Measurements from ENCODE around the gene ZNF334. TPM values are rescaled to one million over a fixed set of nuclear protein-coding genes. Genes with fewer than 3 reads are reported as not detected.

Gene ZNF334
- total RNA-seq, result 10 to 100 TPM in 1 of 3 donors, 1 to 10 TPM in 1, under 1 TPM in 1; 0.96 to 18.7 (median 8.2) TPM

GRCh38 chr20:46512943-46513844, at the start of gene ZNF334:
ZNF334 (minus strand) TSS chr20:46513559; CDS start chr20:46512102, 1,457 bp downstream.
- intact Hi-C loops (cut with DNase I; ENCODE audit: low total_unique reads), result no loop called here
- Histone ChIP-seq H3K4me3 (peak within 1 kb of the TSS; percentile 58 to 93 (median 72)), H3K4me1 (no peaks in the 10 kb centered on the region), H3K27ac (peak within 1 kb of the TSS; percentile 74 to 84), H3K27me3 (peaks cover 0 to 10% of the 10 kb centered on the region in 2 donors), H3K9me3 (no peaks in the 10 kb centered on the region), H3K36me3 (no peaks in the 10 kb centered on the region)
- peak; percentile 20 to 61 for DNase-seq (ENCODE audit: low spot score in 2 of 2)
- TF ChIP-seq POLR2AphosphoS5 (IDR thresholded peaks at IDR 0.05) (peak in 2 of 3 donors; percentile 15 to 53), CTCF (IDR thresholded peaks at IDR 0.05) (no peak)

GRCh38 chr20:46562373-46563169, 49.2 kb upstream of the ZNF334 start:
- peak overlapping the region; percentile 15 to 33 for H3K27ac ChIP-seq
- H3K27me3 ChIP-seq, result no peaks in the 10 kb centered on the region
- no peak for TF ChIP-seq POLR2A (IDR thresholded peaks at IDR 0.05)
- peak; percentile 76 to 84 (median 80) for TF ChIP-seq CTCF (IDR thresholded peaks at IDR 0.05)
- H3K9me3 ChIP-seq, result no peaks in the 10 kb centered on the region
- no peaks in the 10 kb centered on the region for H3K4me1 ChIP-seq
- DNase-seq (ENCODE audit: low spot score in 2 of 2), result peak; percentile 47 to 64
- peak overlapping the region; percentile 35 to 56 (median 36) for H3K4me3 ChIP-seq
- H3K36me3 ChIP-seq, result no peaks in the 10 kb centered on the region
- intact Hi-C loops (cut with DNase I; ENCODE audit: low total_unique reads), result no loop called here

GRCh38 chr20:46562009-46562372, 48.6 kb upstream of the ZNF334 start:
- DNase-seq (ENCODE audit: low spot score in 2 of 2), result no peak
- TF ChIP-seq POLR2AphosphoS5 (IDR thresholded peaks at IDR 0.05), result no peak
- no peak for TF ChIP-seq POLR2A (IDR thresholded peaks at IDR 0.05)
- TF ChIP-seq CTCF (IDR thresholded peaks at IDR 0.05), result no peak
- intact Hi-C loops (cut with DNase I; ENCODE audit: low total_unique reads), result no loop called here
- Histone ChIP-seq H3K4me3 (peak overlapping the region; percentile 35 to 56 (median 36)), H3K27ac (peak overlapping the region; percentile 15 to 33), H3K36me3 (no peaks in the 10 kb centered on the region), H3K27me3 (no peaks in the 10 kb centered on the region), H3K9me3 (no peaks in the 10 kb centered on the region), H3K4me1 (no peaks in the 10 kb centered on the region)

- TF ChIP-seq CTCF (IDR thresholded peaks at IDR 0.05) (no peak), POLR2AphosphoS5 (IDR thresholded peaks at IDR 0.05) (no peak), POLR2A (IDR thresholded peaks at IDR 0.05) (no peak)
- no peaks in the 10 kb centered on the region for H3K4me1 ChIP-seq
- H3K27ac ChIP-seq, result no peak overlapping the region
- DNase-seq (ENCODE audit: low spot score in 2 of 2), result no peak
- H3K4me3 ChIP-seq, result no peak overlapping the region
- no peaks in the 10 kb centered on the region for H3K9me3 ChIP-seq
- H3K36me3 ChIP-seq, result no peaks in the 10 kb centered on the region
- no peaks in the 10 kb centered on the region for H3K27me3 ChIP-seq
- intact Hi-C loops (cut with DNase I; ENCODE audit: low total_unique reads), result no loop called here
Measured at GRCh38 chr20:46559685-46560440, 46.5 kb upstream of the ZNF334 start.

Measured in breast epithelium (tissue), 4 donors.